Measurements from ENCODE around the gene CGB5.

GRCh38 chr19:49004133-49004532, 39.5 kb upstream of the CGB5 start:
- TF ChIP-seq, protein P1, sequence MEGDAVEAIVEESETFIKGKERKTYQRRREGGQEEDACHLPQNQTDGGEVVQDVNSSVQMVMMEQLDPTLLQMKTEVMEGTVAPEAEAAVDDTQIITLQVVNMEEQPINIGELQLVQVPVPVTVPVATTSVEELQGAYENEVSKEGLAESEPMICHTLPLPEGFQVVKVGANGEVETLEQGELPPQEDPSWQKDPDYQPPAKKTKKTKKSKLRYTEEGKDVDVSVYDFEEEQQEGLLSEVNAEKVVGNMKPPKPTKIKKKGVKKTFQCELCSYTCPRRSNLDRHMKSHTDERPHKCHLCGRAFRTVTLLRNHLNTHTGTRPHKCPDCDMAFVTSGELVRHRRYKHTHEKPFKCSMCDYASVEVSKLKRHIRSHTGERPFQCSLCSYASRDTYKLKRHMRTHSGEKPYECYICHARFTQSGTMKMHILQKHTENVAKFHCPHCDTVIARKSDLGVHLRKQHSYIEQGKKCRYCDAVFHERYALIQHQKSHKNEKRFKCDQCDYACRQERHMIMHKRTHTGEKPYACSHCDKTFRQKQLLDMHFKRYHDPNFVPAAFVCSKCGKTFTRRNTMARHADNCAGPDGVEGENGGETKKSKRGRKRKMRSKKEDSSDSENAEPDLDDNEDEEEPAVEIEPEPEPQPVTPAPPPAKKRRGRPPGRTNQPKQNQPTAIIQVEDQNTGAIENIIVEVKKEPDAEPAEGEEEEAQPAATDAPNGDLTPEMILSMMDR (IDR thresholded peaks at IDR 0.05), result no peak
- TF ChIP-seq POLR2AphosphoS5 (IDR thresholded peaks at IDR 0.05), result no peak

All from esophagus muscularis mucosa (tissue), 3 donors.